Activated CD4-positive, CD25-positive, alpha-beta regulatory T cell treated with anti-CD3 and anti-CD28 coated beads, Interleukin-2, amount 50 U/mL, for 24 hours (primary cell): ENCODE results near the gene LSM8.
"Not testable (repeated sequence)": the region's sequence is repeated elsewhere in the genome, so short reads cannot be mapped to it uniquely, and the experiment has no call there.

ENCODE experiments used
- ATAC-seq, 2 donors: fragments of 150-1000 bp; cut with Tn5 transposase; one replicate each; pipeline ENCODE4 v1.10.0; 2021; ENCODE audit warnings: mild to moderate bottlenecking in 1 of 2, moderate library complexity in 1 of 2

Gene LSM8

DNA sequence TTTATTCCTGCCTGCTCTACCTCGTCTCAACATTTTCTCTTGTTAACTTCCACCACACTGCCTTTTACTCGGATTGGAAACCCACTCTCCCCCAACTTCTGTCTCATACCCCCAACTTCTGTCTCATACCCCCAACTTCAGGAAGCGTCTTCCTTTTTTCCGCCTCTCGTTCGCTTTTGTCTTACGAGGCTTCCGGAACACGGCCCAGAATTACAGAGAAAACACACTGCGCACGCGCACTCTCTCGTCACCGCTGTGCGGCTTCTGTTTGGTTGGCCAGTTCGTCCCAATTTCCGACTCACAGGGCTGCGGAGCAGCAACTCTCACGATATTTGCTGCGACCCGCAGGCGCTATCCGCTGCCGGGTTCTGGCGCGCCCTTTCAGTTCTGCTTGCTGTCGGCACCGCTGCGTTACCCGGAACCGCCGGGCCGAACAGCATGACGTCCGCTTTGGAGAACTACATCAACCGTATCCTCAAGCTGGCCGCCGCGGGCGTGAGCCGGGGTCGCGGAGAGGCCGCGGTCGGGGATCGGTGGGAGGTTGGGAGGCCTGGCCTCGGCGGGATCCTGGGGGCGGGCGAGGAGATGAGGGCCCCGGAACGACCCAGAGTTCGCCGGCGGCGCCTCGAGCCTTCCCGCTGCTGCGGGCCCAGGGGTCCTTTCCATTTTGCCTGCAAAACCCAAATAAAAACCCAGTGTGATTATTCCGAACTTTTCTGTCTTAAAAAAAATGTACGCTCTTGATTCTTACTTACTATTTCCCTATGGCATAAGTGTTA, at the start of gene LSM8:
Gene LSM8 (plus strand): TSS at position 379 of the 779 bp plus-strand sequence. CDS start 60 bp downstream, at position 439.
- ATAC-seq = peak; percentile 99

- ATAC-seq = not testable (repeated sequence)
These were observed 49.5 kb upstream of the LSM8 start for GRCh38 chr7:118134420-118134819.

- no peak for ATAC-seq
These were observed 43.5 kb upstream of the LSM8 start for GRCh38 chr7:118140468-118140867.

DNA sequence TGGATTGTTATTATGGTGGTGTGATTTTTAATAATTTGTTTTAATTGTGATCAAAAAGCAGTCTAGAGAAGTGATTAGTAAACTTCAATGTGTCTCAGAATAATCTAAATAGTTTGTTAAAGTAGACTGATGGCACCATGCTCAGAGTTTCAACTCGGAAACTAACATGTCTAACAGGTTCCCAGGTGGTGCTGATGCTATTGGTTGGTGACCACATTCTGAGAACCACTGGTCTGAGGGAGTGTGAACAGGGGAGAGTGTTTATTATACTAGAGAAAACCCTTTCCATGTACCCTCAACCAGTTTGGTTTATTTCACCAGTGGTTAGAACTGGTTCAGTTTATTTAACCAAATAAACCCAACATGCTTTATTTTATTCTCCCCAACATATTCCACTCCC, 42.0 kb upstream of the LSM8 start:
- ATAC-seq = no peak

DNA sequence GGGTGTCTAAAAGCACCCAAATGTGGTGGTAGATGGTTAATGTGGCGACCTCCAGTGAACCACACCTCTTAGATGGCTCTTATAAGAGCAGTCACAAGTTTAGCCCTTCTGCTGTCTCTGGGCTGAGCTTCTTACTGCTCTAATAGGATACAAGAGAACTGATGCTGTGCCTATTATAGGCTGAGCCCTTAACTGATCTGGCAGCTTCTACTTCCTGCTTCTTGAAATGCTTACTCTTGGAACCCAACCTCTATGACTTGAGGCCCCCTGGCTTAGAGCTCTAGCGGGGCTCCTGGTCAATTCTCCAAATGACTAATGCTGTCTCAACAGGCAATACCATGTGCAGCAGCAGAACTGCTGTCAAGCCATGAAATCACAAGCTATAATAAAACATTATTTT, 35.0 kb upstream of the LSM8 start:
- no peak for ATAC-seq

DNA sequence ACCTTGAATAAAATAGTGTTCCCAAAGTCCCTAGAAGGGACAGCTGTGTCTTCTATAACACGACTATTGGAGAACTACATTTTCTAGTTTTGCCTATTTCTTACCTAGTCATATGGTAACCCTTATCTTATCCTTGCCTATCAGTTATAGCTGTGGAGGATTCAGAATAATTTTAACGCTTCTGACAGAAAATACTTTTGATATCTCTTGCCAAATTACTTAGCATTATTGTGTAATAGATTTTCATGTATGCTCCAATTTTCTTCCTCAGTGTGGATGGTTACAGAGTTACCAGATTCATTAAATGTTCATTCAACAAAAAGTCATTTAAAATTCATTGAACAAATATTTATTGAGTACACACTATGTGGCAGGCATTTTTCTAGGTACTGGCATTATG, 34.6 kb upstream of the LSM8 start:
- ATAC-seq = no peak

GRCh38 chr7:118151671-118152070, 32.3 kb upstream of the LSM8 start:
- no peak for ATAC-seq

GRCh38 chr7:118152149-118152548, 31.8 kb upstream of the LSM8 start:
- no peak for ATAC-seq

- ATAC-seq = no peak
These were observed 31.3 kb upstream of the LSM8 start for GRCh38 chr7:118152654-118153053.

DNA sequence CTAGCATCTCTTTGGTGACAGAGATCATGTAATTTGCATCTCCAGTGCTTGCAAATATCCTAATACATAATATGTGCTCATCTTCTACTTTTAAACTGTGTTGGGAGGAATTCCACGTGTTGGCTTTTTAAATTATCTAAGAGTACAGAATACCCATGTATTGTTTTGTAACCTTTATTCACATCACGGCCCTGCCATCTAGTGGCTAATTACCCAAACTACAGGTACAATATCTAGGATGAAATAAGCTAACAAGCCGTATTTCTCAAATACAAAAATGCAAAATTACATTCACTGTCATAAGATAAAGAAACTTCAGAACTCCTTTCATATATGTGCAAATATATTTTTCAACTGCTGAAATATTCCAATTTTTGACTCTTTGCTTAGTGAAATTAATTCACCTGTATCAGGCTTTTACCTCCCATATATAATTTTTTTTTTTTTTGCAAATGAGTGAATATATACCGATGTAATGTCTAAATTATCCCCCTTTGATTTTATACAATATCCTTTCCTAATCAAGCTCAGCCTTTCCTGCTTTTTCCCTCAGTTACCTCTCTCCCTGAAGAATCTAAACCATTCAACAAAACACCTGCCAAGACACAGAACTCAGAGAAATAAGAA, 30.3 kb upstream of the LSM8 start:
- no peak for ATAC-seq

DNA sequence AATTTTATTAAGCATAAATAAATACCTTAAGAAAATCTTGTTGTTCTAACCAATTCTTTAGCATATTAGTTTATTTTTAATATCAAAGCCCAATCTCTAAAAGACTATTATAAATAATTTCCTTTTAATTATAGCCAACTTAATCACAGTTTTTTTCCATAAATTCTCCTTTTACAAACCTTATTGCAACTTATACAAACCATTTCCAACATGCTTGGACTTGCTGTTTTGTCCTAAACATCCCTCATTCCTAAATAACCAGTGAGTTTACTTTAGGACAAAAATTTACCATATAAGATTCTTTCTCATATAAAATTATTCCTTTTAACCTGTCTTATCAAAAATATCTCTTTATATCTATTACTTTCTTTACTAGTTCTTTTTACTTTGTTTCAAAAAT, 25.2 kb upstream of the LSM8 start:
- no peak for ATAC-seq

DNA sequence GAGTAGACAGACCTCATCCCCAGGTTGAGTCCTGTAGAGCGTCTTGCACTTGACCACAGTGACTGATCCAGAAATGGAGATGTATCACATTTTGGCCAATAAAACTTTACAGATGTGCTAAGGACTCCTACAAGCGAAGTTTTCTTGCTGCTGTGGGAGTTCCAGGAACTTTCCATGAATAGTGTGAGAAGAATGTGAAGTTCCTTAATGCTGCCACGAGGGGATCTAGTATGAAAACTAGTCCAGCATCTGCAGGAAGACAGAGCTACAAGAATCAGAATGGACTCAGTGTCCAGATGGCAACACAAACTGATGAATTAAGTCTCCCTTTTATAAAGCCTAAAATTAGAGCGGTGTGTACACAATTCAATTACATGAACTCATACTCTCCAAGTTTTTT, 14.8 kb upstream of the LSM8 start:
- ATAC-seq = no peak

- ATAC-seq = no peak
These were observed 8.2 kb upstream of the LSM8 start for GRCh38 chr7:118175740-118176139.

- no peak for ATAC-seq
These were observed 4.8 kb upstream of the LSM8 start for GRCh38 chr7:118179191-118179590.

- ATAC-seq = no peak
These were observed 1.2 kb upstream of the LSM8 start for GRCh38 chr7:118182593-118183427.

DNA sequence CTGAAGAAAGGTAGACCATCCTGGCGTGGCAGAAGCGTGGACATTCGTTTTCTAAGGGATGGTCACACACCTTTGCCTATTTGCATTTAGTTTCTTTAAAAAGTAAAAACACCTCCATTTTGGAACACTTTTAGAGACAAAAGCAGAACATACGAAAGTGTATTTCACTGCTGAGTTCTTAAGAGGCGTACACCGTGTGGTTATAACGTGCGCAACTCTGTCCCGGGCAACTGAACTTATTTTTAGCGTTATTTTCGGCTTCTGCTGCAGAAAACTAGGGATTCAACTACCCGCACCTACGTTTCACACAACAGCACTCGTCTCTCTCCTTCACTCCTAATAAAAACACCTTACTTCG, 557 bp upstream of the LSM8 start:
- ATAC-seq = peak; percentile 0 to 3

- no peak for ATAC-seq
These were observed 589 bp downstream of the LSM8 start for GRCh38 chr7:118184565-118184940.

GRCh38 chr7:118185163-118185860, 1.3 kb downstream of the LSM8 start:
- no peak for ATAC-seq

- ATAC-seq = no peak
These were observed 2.5 kb downstream of the LSM8 start for GRCh38 chr7:118186501-118186900.

DNA sequence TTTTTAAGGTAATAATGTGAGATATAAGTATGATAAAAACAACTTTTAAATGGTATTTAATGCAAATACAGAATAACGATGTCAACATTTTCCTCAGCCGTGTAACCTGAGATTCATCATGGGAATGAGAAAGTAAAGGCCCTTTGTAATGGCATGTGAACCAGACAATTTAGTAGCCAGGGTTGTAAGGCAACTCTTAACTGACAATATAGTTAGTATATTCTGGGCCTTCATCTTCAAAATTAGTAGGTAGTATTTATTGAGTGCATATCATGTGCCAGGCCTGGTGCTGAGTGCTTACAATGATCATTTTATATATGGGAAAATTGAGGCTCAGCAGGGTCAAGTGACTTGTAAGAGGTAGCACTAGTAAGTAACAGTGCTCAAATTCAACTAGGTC, 10.6 kb downstream of the LSM8 start:
- ATAC-seq = no peak

GRCh38 chr7:118195837-118196474, 12.0 kb downstream of the LSM8 start:
- peak; percentile 48 to 62 for ATAC-seq

DNA sequence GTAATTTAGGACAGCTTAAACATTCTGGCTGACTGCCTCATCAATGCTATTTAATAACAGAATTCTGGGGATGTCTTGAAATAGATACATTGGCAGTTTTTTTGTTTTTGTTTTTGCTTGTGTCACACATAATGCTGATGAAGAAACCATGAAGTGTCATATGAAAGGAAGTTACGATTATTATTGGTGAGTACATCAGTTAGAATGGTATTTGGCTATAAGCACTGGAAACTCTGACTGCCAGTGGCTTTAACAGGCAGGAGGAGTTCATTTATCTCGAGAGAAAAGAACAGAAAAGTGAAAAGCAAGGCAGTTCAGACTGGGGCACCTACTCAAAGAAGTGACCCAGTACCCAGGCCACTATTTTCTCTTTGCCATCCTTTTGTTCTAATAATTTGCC, 18.1 kb downstream of the LSM8 start:
- ATAC-seq = no peak
